ENCODE results near the gene LMTK3.

- TF ChIP-seq YY1 (IDR thresholded peaks at IDR 0.05; ENCODE audit: insufficient read depth, insufficient read length): no peak
- TF ChIP-seq ZNF274 (IDR thresholded peaks at IDR 0.05; ENCODE audit: low read depth, low read length): no peak
Observed at GRCh38 chr19:48498595-48499311, 12.9 kb downstream of the LMTK3 start.
